ENCODE data around the gene NTRK1.

DNA sequence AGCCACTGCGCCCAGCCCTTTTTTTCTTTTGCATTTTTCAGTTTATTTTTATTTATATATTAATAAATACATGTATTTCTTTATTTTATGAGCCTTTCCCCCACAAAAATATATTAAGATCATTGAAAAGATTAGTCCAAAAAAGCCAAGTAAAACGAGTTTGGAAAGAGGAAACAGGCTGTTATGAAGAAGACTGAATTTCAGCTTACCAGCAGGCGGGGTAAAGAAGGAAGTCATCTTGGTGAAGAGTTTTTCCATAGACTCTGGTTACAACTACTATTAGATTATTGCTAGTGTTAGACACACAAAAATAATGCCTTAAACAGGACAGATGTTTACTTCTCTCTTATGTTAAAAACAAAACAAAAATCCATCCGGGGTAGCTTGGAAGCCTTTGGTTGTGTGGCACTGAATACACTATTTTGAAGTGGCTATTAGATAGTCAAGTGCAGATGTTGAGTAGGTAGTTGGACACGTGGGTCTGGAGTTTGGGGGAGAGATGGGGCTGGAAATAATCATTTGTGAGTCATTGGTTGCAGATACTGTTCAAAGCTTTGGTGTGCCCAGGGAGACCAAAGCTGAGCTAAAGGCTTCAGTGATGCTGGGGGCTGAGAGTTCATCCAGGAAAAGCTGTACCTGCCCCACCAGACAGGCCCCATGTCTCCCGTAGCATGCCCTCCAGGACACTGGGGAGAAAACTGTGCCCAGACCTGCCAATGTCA lies 51.1 kb downstream of the NTRK1 start:
- TF ChIP-seq EZH2phosphoT487 (IDR thresholded peaks at IDR 0.05; ENCODE audit: insufficient read depth, low read depth) (no peak), EZH2 (IDR thresholded peaks at IDR 0.05; ENCODE audit: insufficient read depth, poor library complexity, severe bottlenecking) (no peak)
